Measurements from ENCODE around the gene PRKN.

PRKN gene

GRCh38 chr6:162441991-162442390 is 285.6 kb downstream of the PRKN start:
- Histone ChIP-seq H3K4me1 (ENCODE audit: low read length) (no peaks in the 10 kb centered on the region), H3K79me2 (ENCODE audit: low read length) (no peaks in the 10 kb centered on the region), H3K4me2 (ENCODE audit: low read depth, low read length) (no peak overlapping the region), H3K9me2 (replicated peaks; ENCODE audit: insufficient read depth, low read length) (no peaks in the 10 kb centered on the region), H3K4me3 (ENCODE audit: low read length) (no peak overlapping the region), H3K9me3 (replicated peaks; ENCODE audit: insufficient read depth, low read length) (no peaks in the 10 kb centered on the region), H3K9ac (ENCODE audit: low read length) (no peak overlapping the region), H2AFZ (ENCODE audit: low read length) (no peak overlapping the region), H3F3A (ENCODE audit: insufficient read depth, low read length) (no peaks in the 10 kb centered on the region), H3K27me3 (replicated peaks; ENCODE audit: insufficient read depth, low read length) (no peaks in the 10 kb centered on the region), H3K27ac (ENCODE audit: low read length) (no peak overlapping the region), H4K20me1 (ENCODE audit: insufficient read depth, low read length) (no peaks in the 10 kb centered on the region), H3K36me3 (replicated peaks; ENCODE audit: insufficient read depth, low read length) (no peaks in the 10 kb centered on the region)
- no peak for TF ChIP-seq EZH2phosphoT487 (IDR thresholded peaks at IDR 0.05; ENCODE audit: low read length)
- TF ChIP-seq EZH2 (optimal IDR thresholded peaks at IDR 0.05; ENCODE audit: low read depth, low read length), result no peak
- TF ChIP-seq CTCF (IDR thresholded peaks at IDR 0.05; ENCODE audit: low read length), result no peak
- DNase-seq, result no peak

- H2AFZ ChIP-seq (ENCODE audit: low read length), result no peak overlapping the region
- H3K4me3 ChIP-seq (ENCODE audit: low read length), result no peak overlapping the region
- no peaks in the 10 kb centered on the region for H3F3A ChIP-seq (ENCODE audit: insufficient read depth, low read length)
- no peak for TF ChIP-seq EZH2 (optimal IDR thresholded peaks at IDR 0.05; ENCODE audit: low read depth, low read length)
- no peak for TF ChIP-seq EZH2phosphoT487 (IDR thresholded peaks at IDR 0.05; ENCODE audit: low read length)
- no peak for TF ChIP-seq CTCF (IDR thresholded peaks at IDR 0.05; ENCODE audit: low read length)
- no peaks in the 10 kb centered on the region for H3K4me1 ChIP-seq (ENCODE audit: low read length)
- no peak overlapping the region for H3K27ac ChIP-seq (ENCODE audit: low read length)
- no peaks in the 10 kb centered on the region for H3K9me3 ChIP-seq (replicated peaks; ENCODE audit: insufficient read depth, low read length)
- no peaks in the 10 kb centered on the region for H3K27me3 ChIP-seq (replicated peaks; ENCODE audit: insufficient read depth, low read length)
- H3K9ac ChIP-seq (ENCODE audit: low read length), result no peak overlapping the region
- H3K79me2 ChIP-seq (ENCODE audit: low read length), result no peaks in the 10 kb centered on the region
- H3K9me2 ChIP-seq (replicated peaks; ENCODE audit: insufficient read depth, low read length), result no peaks in the 10 kb centered on the region
- H3K4me2 ChIP-seq (ENCODE audit: low read depth, low read length), result no peak overlapping the region
- DNase-seq, result no peak
- no peaks in the 10 kb centered on the region for H4K20me1 ChIP-seq (ENCODE audit: insufficient read depth, low read length)
- no peaks in the 10 kb centered on the region for H3K36me3 ChIP-seq (replicated peaks; ENCODE audit: insufficient read depth, low read length)
Measured at GRCh38 chr6:162438980-162439379, 288.6 kb downstream of the PRKN start.

- no peaks in the 10 kb centered on the region for H3K36me3 ChIP-seq (replicated peaks; ENCODE audit: insufficient read depth, low read length)
- no peaks in the 10 kb centered on the region for H3K9me3 ChIP-seq (replicated peaks; ENCODE audit: insufficient read depth, low read length)
- H3K79me2 ChIP-seq (ENCODE audit: low read length), result no peaks in the 10 kb centered on the region
- no peaks in the 10 kb centered on the region for H3K9me2 ChIP-seq (replicated peaks; ENCODE audit: insufficient read depth, low read length)
- no peak overlapping the region for H2AFZ ChIP-seq (ENCODE audit: low read length)
- no peaks in the 10 kb centered on the region for H3F3A ChIP-seq (ENCODE audit: insufficient read depth, low read length)
- no peaks in the 10 kb centered on the region for H3K4me1 ChIP-seq (ENCODE audit: low read length)
- H3K4me2 ChIP-seq (ENCODE audit: low read depth, low read length), result no peak overlapping the region
- TF ChIP-seq EZH2 (optimal IDR thresholded peaks at IDR 0.05; ENCODE audit: low read depth, low read length) (no peak), CTCF (IDR thresholded peaks at IDR 0.05; ENCODE audit: low read length) (no peak), EZH2phosphoT487 (IDR thresholded peaks at IDR 0.05; ENCODE audit: low read length) (no peak)
- H3K27ac ChIP-seq (ENCODE audit: low read length), result no peak overlapping the region
- H3K9ac ChIP-seq (ENCODE audit: low read length), result no peak overlapping the region
- H3K4me3 ChIP-seq (ENCODE audit: low read length), result no peak overlapping the region
- H3K27me3 ChIP-seq (replicated peaks; ENCODE audit: insufficient read depth, low read length), result no peaks in the 10 kb centered on the region
- no peaks in the 10 kb centered on the region for H4K20me1 ChIP-seq (ENCODE audit: insufficient read depth, low read length)
- DNase-seq, result no peak
Measured at GRCh38 chr6:162435071-162435470, 292.5 kb downstream of the PRKN start.
